H1 (cell line): Measurements from ENCODE around the gene RASL10B. TPM values are rescaled to one million over a fixed set of nuclear protein-coding genes. Genes with fewer than 3 reads are reported as not detected.

Experiments used
- CTCF ChIA-PET: fragments of 300-600 bp; sonication (Branson Sonifier 250); formaldehyde crosslinking; loops from one replicate; lab custom pipeline; 2021; ENCODE audit not compliant: partially characterized antibody; lab: Charles Lee
- POLR2A ChIA-PET: fragments of 300-600 bp; sonication (Branson Sonifier 250); formaldehyde crosslinking; loops from one replicate; lab custom pipeline; 2021; ENCODE audit warnings: inconsistent platforms; ENCODE audit not compliant: partially characterized antibody; lab: Charles Lee
- DNase-seq, 2 experiments: peaks; one replicate each; pipeline versions ENCODE4 v3.0.0 to v3.0.0-alpha.2; 2010 to 2022; ENCODE audit warnings: low spot score in 2 of 2, low read depth in 1 of 2, mixed read lengths in 1 of 2
- FAIRE-seq: peaks from 2 replicates; lab custom pipeline; 2011; peaks lifted over from hg19 to GRCh38; lab: Jason Lieb, UNC
- H2AFZ ChIP-seq: 2 replicates; pipeline ENCODE4 v1.8.1; 2012; ENCODE audit warnings: low read length, inconsistent platforms
- H2AK5ac ChIP-seq: 2 replicates; pipeline ENCODE4 v1.6.1; 2013; ENCODE audit warnings: low read depth, low read length
- H2BK120ac ChIP-seq: replicated peaks from 2 replicates; pipeline ENCODE3; 2013; ENCODE audit warnings: low read depth, low read length, inconsistent platforms
- H2BK12ac ChIP-seq: 2 replicates; pipeline ENCODE4 v1.6.1; 2013; ENCODE audit warnings: low read depth, low read length
- H2BK15ac ChIP-seq: 2 replicates; pipeline ENCODE4 v1.6.1; 2013; ENCODE audit warnings: low read length
- H2BK20ac ChIP-seq: 2 replicates; pipeline ENCODE4 v1.6.1; 2013; ENCODE audit warnings: low read length
- H2BK5ac ChIP-seq: 2 replicates; pipeline ENCODE4 v1.6.1; 2013; ENCODE audit warnings: low read depth, low read length
- H3K14ac ChIP-seq: 2 replicates; pipeline ENCODE4 v1.6.1; 2013; ENCODE audit warnings: inconsistent platforms; ENCODE audit not compliant: insufficient read length
- H3K18ac ChIP-seq: 2 replicates; pipeline ENCODE4 v1.6.1; 2013; ENCODE audit warnings: low read length; ENCODE audit errors: extremely low read depth
- H3K23ac ChIP-seq: 2 replicates; pipeline ENCODE4 v1.6.1; 2013; ENCODE audit warnings: inconsistent platforms; ENCODE audit not compliant: insufficient read length
- H3K23me2 ChIP-seq: 2 replicates; pipeline ENCODE4 v1.6.1; 2013; ENCODE audit warnings: low read depth, low read length
- H3K27ac ChIP-seq: 2 replicates; pipeline ENCODE4 v1.6.1; 2011; ENCODE audit warnings: low read depth, low read length, inconsistent platforms
- H3K27me3 ChIP-seq, 4 experiments: replicated peaks in 1 of 4; 1 replicate in 1 of 4; 2 replicates in 3 of 4; pipeline versions ENCODE4 v1.6.1 to v1.8.1; 2011 to 2013; ENCODE audit warnings: low read length in 3 of 4, mild to moderate bottlenecking in 3 of 4, inconsistent platforms in 2 of 4, mixed read lengths in 2 of 4, moderate library complexity in 1 of 4; ENCODE audit not compliant: control insufficient read depth in 3 of 4, insufficient read depth in 3 of 4; ENCODE audit errors: extremely low read depth in 1 of 4
- H3K36me3 ChIP-seq, 4 experiments: 2 replicates each; pipeline versions ENCODE4 v1.6.1 to v1.8.1; 2011 to 2013; ENCODE audit warnings: mild to moderate bottlenecking in 4 of 4, low read length in 3 of 4, moderate library complexity in 2 of 4, control low read depth in 1 of 4, inconsistent platforms in 1 of 4; ENCODE audit not compliant: insufficient read depth in 4 of 4, control insufficient read depth in 2 of 4
- H3K4ac ChIP-seq: replicated peaks from 2 replicates; pipeline ENCODE3; 2013; ENCODE audit warnings: low read length, low read depth, mixed read lengths, inconsistent platforms; ENCODE audit not compliant: insufficient read length
- H3K4me1 ChIP-seq, 4 experiments: replicated peaks in 1 of 4; 1 replicate in 1 of 4; 2 replicates in 3 of 4; pipeline versions ENCODE4 v1.6.1 to v1.8.1; 2011 to 2013; ENCODE audit warnings: low read length in 3 of 4, inconsistent platforms in 2 of 4, mixed read lengths in 1 of 4; ENCODE audit not compliant: insufficient read depth in 4 of 4, control insufficient read depth in 3 of 4
- H3K4me2 ChIP-seq, 2 experiments: 2 replicates each; pipeline versions ENCODE4 v1.6.1 to v1.8.1; 2011 to 2013; ENCODE audit warnings: low read depth in 2 of 2, low read length in 2 of 2, control low read depth in 1 of 2, inconsistent platforms in 1 of 2, mild to moderate bottlenecking in 1 of 2; ENCODE audit not compliant: insufficient read depth in 1 of 2
- H3K4me3 ChIP-seq, 4 experiments: fragments of 200-600, 300-600 bp in 1 of 4; sonication (generic), shearing (Covaris generic), sonication (Bioruptor Twin) in 1 of 4; 2 replicates each; pipeline versions ENCODE4 v1.5.1 to v1.8.1; 2011 to 2016; ENCODE audit warnings: low read length in 4 of 4, low read depth in 3 of 4, control low read depth in 2 of 4, inconsistent platforms in 2 of 4, mild to moderate bottlenecking in 2 of 4, mixed read lengths in 1 of 4, moderate library complexity in 1 of 4; ENCODE audit not compliant: insufficient read depth in 2 of 4; ENCODE audit errors: extremely low read depth in 1 of 4
- H3K56ac ChIP-seq: replicated peaks from 2 replicates; pipeline ENCODE3; 2013; ENCODE audit warnings: low read depth, mild to moderate bottlenecking, mixed read lengths, low read length, inconsistent platforms; ENCODE audit not compliant: insufficient read length
- H3K79me1 ChIP-seq: 2 replicates; pipeline ENCODE4 v1.6.1; 2013; ENCODE audit warnings: low read depth, low read length, control low read depth
- H3K79me2 ChIP-seq, 2 experiments: 2 replicates each; pipeline versions ENCODE4 v1.6.1 to v1.8.1; 2012 to 2013; ENCODE audit warnings: low read length in 2 of 2, mild to moderate bottlenecking in 2 of 2, inconsistent platforms in 1 of 2; ENCODE audit not compliant: insufficient read depth in 2 of 2, control insufficient read depth in 1 of 2
- H3K9ac ChIP-seq, 4 experiments: replicated peaks in 1 of 4; 1 replicate in 1 of 4; 2 replicates in 3 of 4; pipeline versions ENCODE4 v1.6.1 to v1.8.1; 2011 to 2013; ENCODE audit warnings: low read depth in 3 of 4, low read length in 3 of 4, control low read depth in 2 of 4, mild to moderate bottlenecking in 2 of 4, moderate library complexity in 2 of 4, inconsistent platforms in 1 of 4; ENCODE audit errors: extremely low read depth in 1 of 4
- H3K9me3 ChIP-seq, 2 experiments: 2 replicates each; pipeline versions ENCODE4 v1.6.1 to v1.8.1; 2012 to 2013; ENCODE audit warnings: mild to moderate bottlenecking in 2 of 2, moderate library complexity in 2 of 2, control low read depth in 1 of 2, inconsistent platforms in 1 of 2, low read depth in 1 of 2, low read length in 1 of 2, mixed read lengths in 1 of 2; ENCODE audit not compliant: insufficient read depth in 2 of 2
- H4K20me1 ChIP-seq, 2 experiments: replicated peaks in 1 of 2; 2 replicates each; pipeline versions ENCODE3 to v1.8.1; 2011 to 2013; ENCODE audit warnings: inconsistent platforms in 2 of 2, low read length in 2 of 2, mild to moderate bottlenecking in 1 of 2; ENCODE audit not compliant: insufficient read depth in 2 of 2, control insufficient read depth in 1 of 2
- H4K5ac ChIP-seq: 2 replicates; pipeline ENCODE4 v1.6.1; 2013; ENCODE audit warnings: low read length, low read depth, mixed read lengths, inconsistent platforms; ENCODE audit not compliant: insufficient read length
- H4K8ac ChIP-seq: 2 replicates; pipeline ENCODE4 v1.8.0; 2013; ENCODE audit warnings: mild to moderate bottlenecking, moderate library complexity, low read length, inconsistent platforms; ENCODE audit not compliant: insufficient read depth; ENCODE audit errors: extremely low read depth
- H4K91ac ChIP-seq: replicated peaks from 2 replicates; pipeline ENCODE3; 2013; ENCODE audit warnings: low read length, mixed read lengths, inconsistent platforms; ENCODE audit not compliant: insufficient read length
- ASH2L ChIP-seq: fragments of 200-600, 300-600 bp; sonication (generic); IDR thresholded peaks from one replicate; pipeline ENCODE4 v1.7.1; 2017; ENCODE audit warnings: low read length
- CBX8 ChIP-seq: fragments of 300-800, 300-1000 bp; sonication (generic); IDR thresholded peaks from 2 replicates; pipeline ENCODE4 v1.7.1; 2016; ENCODE audit warnings: low read depth, low read length, borderline replicate concordance
- CREB1 ChIP-seq: IDR thresholded peaks from 2 replicates; pipeline ENCODE4 v1.6.1; 2012; ENCODE audit warnings: inconsistent platforms
- HDAC2 ChIP-seq, 2 experiments: fragments of 300-600 bp in 1 of 2; sonication (generic) in 1 of 2; IDR thresholded peaks; 2 replicates each; pipeline ENCODE4 v1.6.1; 2011 to 2012; ENCODE audit warnings: low read depth in 2 of 2, low read length in 2 of 2, mild to moderate bottlenecking in 2 of 2, moderate library complexity in 2 of 2, borderline replicate concordance in 1 of 2, inconsistent platforms in 1 of 2
- JUN ChIP-seq: IDR thresholded peaks from 2 replicates; pipeline ENCODE4 v1.6.1; 2011; ENCODE audit warnings: low read depth, mild to moderate bottlenecking, improper control_type of control experiment, low read length
- JUND ChIP-seq: IDR thresholded peaks from 2 replicates; pipeline ENCODE4 v1.6.1; 2011; ENCODE audit warnings: mild to moderate bottlenecking, improper control_type of control experiment, low read length
- PHF8 ChIP-seq: fragments of 200-600 bp; sonication (generic); conservative IDR thresholded peaks from 2 replicates; pipeline ENCODE4 v1.7.1; 2012; ENCODE audit warnings: low read depth, mild to moderate bottlenecking, inconsistent platforms, low read length, moderate library complexity
- RNF2 ChIP-seq: fragments of 200-900, 300-1000 bp; sonication (generic); IDR thresholded peaks from 2 replicates; pipeline ENCODE4 v1.7.1; 2016; ENCODE audit warnings: borderline replicate concordance, low read depth, mild to moderate bottlenecking, antibody characterized with exemption, low read length; ENCODE audit not compliant: poor library complexity, severe bottlenecking; ENCODE audit errors: missing control alignments
- SIRT6 ChIP-seq: IDR thresholded peaks from one replicate; pipeline ENCODE4 v1.7.1; 2012; ENCODE audit warnings: low read length, inconsistent platforms
- TCF12 ChIP-seq: IDR thresholded peaks from 2 replicates; pipeline ENCODE4 v1.6.1; 2011; ENCODE audit warnings: low read depth, mild to moderate bottlenecking, low read length
- WGBS, 2 experiments: shearing (Covaris generic) in 1 of 2; methylation state at CpG; one replicate each; pipeline versions ENCODE4 v1.1.6 to v1.1.7; 2013 to 2015; ENCODE audit warnings: low lambda C conversion rate in 2 of 2, mixed read lengths in 2 of 2, inconsistent platforms in 1 of 2, low coverage in 1 of 2, missing lambda C conversion rate in 1 of 2; ENCODE audit not compliant: insufficient replicate concordance in 2 of 2, insufficient coverage in 1 of 2, insufficient read length in 1 of 2; ENCODE audit errors: extremely low coverage in 1 of 2, missing lambda C conversion rate in 1 of 2; 5-methylcytosine and 5-hydroxymethylcytosine counted together
- polyA plus RNA-seq, 7 experiments: library from polyadenylated mRNA; depleted of rRNA in 3 of 7; stranded (reverse) in 5 of 7; unstranded in 2 of 7; fragments of >200 nt in 5 of 7; fragments of 200-250 nt in 2 of 7; gene quantifications; 1 replicate in 5 of 7; 2 replicates in 1 of 7; 4 replicates in 1 of 7; pipeline versions ENCODE4 v1.2.1 to v1.2.3, GENCODE V29; 2011 to 2013; ENCODE audit warnings: missing spikeins in 2 of 7, mixed read lengths in 2 of 7
- total RNA-seq: library from RNA; stranded (reverse); fragmentation: NEBNext Ultra II Directional; extraction: Animal tissue kit (Norgen Biotek cat#: 25700); gene quantifications from 2 replicates; pipeline ENCODE4 v1.2.1, GENCODE V29; 2021
- TF ChIP-seq, protein P1 (sequence below): IDR thresholded peaks from 2 replicates; pipeline ENCODE4 v1.6.1; 2011; ENCODE audit warnings: low read depth, mild to moderate bottlenecking, low read length; ENCODE audit not compliant: insufficient read depth
- TF ChIP-seq, protein P2 (sequence below): IDR thresholded peaks from 2 replicates; pipeline ENCODE4 v1.6.1; 2012; ENCODE audit warnings: low read length, inconsistent platforms

RASL10B gene
- total and polyA plus RNA-seq, 2 of the 8 experiments (the other 6 are each of a cell fraction or from before 2014, with no cell fraction given) = 17.5 to 22.8 TPM

DNA sequence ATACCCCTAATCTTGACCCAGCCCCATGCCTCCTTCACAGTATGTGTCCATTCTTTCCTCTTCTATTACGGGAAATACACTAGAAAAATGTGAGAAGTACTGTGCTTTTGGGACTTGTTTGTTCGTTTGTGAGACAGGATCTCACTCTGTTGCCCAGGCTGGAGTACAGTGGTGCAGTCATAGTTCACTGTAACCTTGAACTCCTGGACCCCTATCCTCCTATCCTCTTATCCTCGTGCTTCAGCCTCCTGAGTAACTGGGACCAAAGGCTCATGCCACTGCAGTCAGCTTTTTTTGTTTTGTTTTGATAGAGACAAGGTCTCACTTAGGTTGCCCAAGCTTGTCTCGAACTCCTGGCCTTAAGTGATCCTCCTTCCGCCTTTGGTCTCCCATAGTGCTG is 29.9 kb upstream of the RASL10B start:
- Histone ChIP-seq H3K9ac (no peak overlapping the region), H3K23ac (no peak overlapping the region), H3K56ac (no peak overlapping the region), H4K91ac (no peak overlapping the region), H3K27ac (no peak overlapping the region), H3K4me1 (no peaks in the 10 kb centered on the region), H2AK5ac (no peak overlapping the region), H3K23me2 (no peaks in the 10 kb centered on the region), H2BK120ac (no peak overlapping the region), H3K18ac (no peak overlapping the region), H3K4me2 (no peak overlapping the region), H2BK5ac (no peak overlapping the region), H2BK15ac (no peak overlapping the region), H2AFZ (no peak overlapping the region), H3K27me3 (no peaks in the 10 kb centered on the region), H4K8ac (no peak overlapping the region), H2BK12ac (no peak overlapping the region), H4K5ac (no peak overlapping the region), H4K20me1 (peaks cover 0 to 6% of the 10 kb centered on the region in 2 experiments), H2BK20ac (no peak overlapping the region), H3K4me3 (no peak overlapping the region), H3K36me3 (no peaks in the 10 kb centered on the region), H3K14ac (no peak overlapping the region), H3K79me2 (no peaks in the 10 kb centered on the region), H3K9me3 (no peaks in the 10 kb centered on the region), H3K4ac (no peak overlapping the region), H3K79me1 (no peaks in the 10 kb centered on the region; the same call in 1 of the 2 replicates)
- POLR2A ChIA-PET = no interaction called here
- no peak for DNase-seq
- no peak for FAIRE-seq
- CTCF ChIA-PET = no interaction called here
- WGBS, 2 experiments = 78% methylated on average over 5 of the region's 5 CpGs; no CpG with 5 or more reads in 1 of the 2 experiments
- no peak for TF ChIP-seq CBX8
- TF ChIP-seq, protein P1, sequence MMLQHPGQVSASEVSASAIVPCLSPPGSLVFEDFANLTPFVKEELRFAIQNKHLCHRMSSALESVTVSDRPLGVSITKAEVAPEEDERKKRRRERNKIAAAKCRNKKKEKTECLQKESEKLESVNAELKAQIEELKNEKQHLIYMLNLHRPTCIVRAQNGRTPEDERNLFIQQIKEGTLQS = no peak
- no peak for TF ChIP-seq ASH2L
- no peak for TF ChIP-seq RNF2
- TF ChIP-seq PHF8 = no peak
- TF ChIP-seq, protein P2, sequence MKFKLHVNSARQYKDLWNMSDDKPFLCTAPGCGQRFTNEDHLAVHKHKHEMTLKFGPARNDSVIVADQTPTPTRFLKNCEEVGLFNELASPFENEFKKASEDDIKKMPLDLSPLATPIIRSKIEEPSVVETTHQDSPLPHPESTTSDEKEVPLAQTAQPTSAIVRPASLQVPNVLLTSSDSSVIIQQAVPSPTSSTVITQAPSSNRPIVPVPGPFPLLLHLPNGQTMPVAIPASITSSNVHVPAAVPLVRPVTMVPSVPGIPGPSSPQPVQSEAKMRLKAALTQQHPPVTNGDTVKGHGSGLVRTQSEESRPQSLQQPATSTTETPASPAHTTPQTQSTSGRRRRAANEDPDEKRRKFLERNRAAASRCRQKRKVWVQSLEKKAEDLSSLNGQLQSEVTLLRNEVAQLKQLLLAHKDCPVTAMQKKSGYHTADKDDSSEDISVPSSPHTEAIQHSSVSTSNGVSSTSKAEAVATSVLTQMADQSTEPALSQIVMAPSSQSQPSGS = no peak
- no peak for TF ChIP-seq JUND
- TF ChIP-seq JUN = no peak
- no peak for TF ChIP-seq SIRT6
- no peak for TF ChIP-seq HDAC2 (IDR thresholded peaks at IDR 0.05; ENCODE audit: borderline replicate concordance in 1 of 2, low read depth in 2 of 2, low read length in 2 of 2)
- TF ChIP-seq CREB1 = no peak
- TF ChIP-seq TCF12 = no peak
